ENCODE measurements around the gene XPC. TPM values are rescaled to one million over a fixed set of nuclear protein-coding genes. Genes with fewer than 3 reads are reported as not detected.

Gene XPC
- total RNA-seq, 1 experiment from 2014 or later: 17.7 TPM

DNA sequence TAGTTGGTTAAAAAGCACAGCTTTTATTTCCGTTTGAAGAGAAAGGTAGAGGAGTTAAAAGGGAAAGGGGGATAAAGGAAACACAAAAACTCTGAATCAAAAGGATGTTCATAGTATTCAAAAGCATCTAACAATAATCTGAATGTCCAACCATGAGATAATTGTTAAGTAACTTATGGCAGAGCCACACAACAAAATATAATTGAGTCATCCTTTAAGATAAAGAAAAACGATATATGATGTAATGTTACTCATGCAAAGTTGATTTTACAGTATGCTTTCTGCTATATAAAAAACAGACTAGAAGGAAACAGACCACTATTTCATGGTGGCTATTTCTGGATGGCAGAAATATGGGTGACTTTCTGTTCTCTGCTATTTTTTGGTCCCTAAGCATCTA lies 3.9 kb downstream of the XPC start:
- Histone ChIP-seq H3K36me3 (peaks cover 42% of the 10 kb centered on the region), H3K4me1 (replicated peaks) (peaks cover 28% of the 10 kb centered on the region), H3K9me3 (replicated peaks) (no peaks in the 10 kb centered on the region), H3K27ac (no peak overlapping the region), H3K4me3 (no peak overlapping the region), H3K27me3 (replicated peaks) (no peaks in the 10 kb centered on the region)
- DNase-seq (ENCODE audit: low read depth in 1 of 2, low spot score in 2 of 2): no peak

DNA sequence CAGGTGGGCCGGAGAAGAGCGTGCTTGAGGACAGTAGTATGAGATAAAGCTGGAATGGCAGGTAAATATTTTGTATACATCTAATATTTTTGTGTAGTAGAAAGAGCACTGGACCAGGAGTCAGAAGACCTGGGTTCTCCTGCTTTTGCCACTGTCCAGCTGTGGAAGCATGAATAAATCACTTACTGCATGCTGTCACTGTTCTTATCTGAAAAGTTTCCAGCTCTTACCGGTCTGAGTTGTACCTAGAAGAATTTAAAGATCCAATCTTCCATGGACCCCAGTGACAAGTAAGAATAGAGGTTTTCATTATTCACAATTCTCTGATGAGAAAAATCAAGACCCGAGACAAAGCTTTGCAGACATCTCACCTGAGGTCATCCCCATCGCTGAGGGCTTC lies 5.9 kb downstream of the XPC start:
- Histone ChIP-seq H3K36me3 (peaks cover 55% of the 10 kb centered on the region), H3K27ac (no peak overlapping the region), H3K4me1 (replicated peaks) (peaks cover 24% of the 10 kb centered on the region), H3K4me3 (no peak overlapping the region), H3K9me3 (replicated peaks) (no peaks in the 10 kb centered on the region), H3K27me3 (replicated peaks) (no peaks in the 10 kb centered on the region)
- DNase-seq (ENCODE audit: low read depth in 1 of 2, low spot score in 2 of 2): no peak

DNA sequence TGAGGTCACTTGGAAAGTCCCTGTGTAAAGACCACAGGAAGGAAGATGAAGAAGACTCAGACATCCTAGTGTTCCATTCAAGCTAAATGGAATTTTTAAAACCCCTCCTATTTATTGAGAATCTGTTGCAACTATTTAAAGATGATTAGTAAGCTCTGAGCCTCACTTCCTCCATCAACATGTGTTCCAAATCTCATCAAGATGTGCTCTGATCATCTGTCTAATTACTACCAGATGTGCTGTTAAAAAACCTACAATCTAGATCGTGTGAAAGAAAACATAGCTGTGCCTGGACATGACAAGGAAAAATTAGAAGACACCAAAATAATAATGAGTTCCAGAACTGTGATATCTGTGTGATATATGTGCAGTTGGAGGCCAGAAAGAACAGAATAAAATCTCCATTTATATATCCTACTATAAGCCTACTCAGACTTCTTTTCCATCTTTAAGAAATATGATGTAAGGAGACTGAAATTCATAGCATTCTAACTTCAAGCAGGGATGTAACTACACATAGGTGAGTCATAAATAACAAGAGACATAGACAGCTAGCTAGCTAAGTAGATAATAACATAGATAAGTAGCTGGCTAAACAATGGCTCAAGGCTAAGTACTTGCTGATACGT lies 7.8 kb downstream of the XPC start:
- Histone ChIP-seq H3K4me3 (no peak overlapping the region), H3K36me3 (peaks cover 65% of the 10 kb centered on the region), H3K4me1 (replicated peaks) (peaks cover 18% of the 10 kb centered on the region), H3K27ac (peak overlapping the region; percentile 60), H3K27me3 (replicated peaks) (no peaks in the 10 kb centered on the region), H3K9me3 (replicated peaks) (no peaks in the 10 kb centered on the region)
- no peak for DNase-seq (ENCODE audit: low read depth in 1 of 2, low spot score in 2 of 2)

DNA sequence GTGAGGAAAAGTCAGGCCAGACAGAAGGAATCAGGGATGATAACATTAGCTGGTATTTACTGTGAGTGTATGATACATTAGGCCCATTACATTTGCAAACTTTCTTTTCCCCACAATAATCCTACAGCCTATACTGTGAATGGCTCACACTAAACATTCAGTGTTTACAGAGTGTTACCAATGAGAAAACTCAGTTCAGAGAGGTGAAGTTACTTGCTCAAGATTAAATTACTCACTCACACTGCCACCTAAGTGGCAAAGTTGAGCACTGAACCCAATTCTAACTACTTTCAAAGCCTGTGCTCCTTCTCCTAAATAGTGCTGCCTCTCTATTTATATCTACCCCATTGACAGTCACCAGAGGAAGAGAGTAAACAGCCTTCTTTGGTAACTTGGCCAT lies 8.5 kb downstream of the XPC start:
- Histone ChIP-seq H3K4me1 (replicated peaks) (peaks cover 15% of the 10 kb centered on the region), H3K9me3 (replicated peaks) (no peaks in the 10 kb centered on the region), H3K27me3 (replicated peaks) (no peaks in the 10 kb centered on the region), H3K36me3 (peaks cover 73% of the 10 kb centered on the region), H3K27ac (peak overlapping the region; percentile 60; the same call in 1 of the 2 replicates), H3K4me3 (no peak overlapping the region)
- no peak for DNase-seq (ENCODE audit: low read depth in 1 of 2, low spot score in 2 of 2)

DNA sequence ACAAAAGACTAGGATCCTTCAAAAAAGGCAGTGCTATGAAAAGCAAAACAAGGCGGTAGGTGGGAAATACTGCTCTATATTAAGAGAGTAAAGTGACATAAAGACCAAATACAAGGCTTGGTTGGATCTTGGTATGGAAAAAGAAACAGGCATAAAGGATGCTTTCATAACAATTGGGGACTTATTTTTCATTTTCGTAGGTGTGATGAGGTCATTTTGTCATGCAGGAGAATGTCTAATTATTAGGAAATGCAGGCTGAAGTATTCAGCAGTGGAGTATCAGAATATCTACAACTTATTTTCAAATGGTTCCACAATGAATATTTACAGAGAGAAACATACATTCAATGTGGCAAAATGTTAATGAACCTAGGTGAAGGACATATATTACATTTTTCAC lies 9.0 kb downstream of the XPC start:
- no peaks in the 10 kb centered on the region for H3K27me3 ChIP-seq (replicated peaks)
- H3K9me3 ChIP-seq (replicated peaks): no peaks in the 10 kb centered on the region
- H3K27ac ChIP-seq: no peak overlapping the region
- DNase-seq (ENCODE audit: low read depth in 1 of 2, low spot score in 2 of 2): no peak
- H3K4me1 ChIP-seq (replicated peaks): peaks cover 15% of the 10 kb centered on the region
- H3K36me3 ChIP-seq: peaks cover 78% of the 10 kb centered on the region
- H3K4me3 ChIP-seq: no peak overlapping the region

DNA sequence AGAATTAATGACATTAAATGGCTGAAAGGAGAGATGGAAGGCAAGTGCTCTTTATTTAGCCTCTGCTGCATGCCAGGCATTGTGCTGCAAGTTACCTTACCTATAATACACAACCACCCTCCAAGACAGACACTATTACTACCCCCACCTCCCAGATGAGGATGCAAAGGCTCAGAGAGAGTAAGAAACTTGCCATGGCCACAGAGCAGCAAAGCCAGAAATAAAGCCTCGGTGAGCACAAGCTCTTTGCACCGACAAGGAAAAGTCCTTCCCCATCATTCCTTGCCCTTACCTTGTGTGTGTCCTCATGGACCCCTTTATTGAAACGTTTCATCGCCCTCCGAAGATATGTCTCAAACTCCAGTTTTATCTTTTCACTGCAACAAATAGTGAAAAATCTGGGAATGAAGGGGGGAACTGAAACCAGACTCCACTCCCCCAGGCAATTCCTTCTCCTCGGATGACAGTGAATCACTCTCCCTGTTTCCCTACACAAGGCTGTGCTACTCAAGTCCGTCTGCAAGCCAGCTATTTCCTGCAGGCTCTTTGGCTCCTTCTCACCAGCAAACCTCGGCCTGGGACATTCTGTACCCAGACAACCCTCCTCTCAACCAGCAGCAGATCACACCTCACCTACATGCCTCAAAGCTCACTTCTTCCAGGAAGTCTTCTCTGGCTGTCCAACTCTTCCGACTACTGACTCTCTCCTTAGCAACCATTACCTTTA lies 11.4 kb downstream of the XPC start:
- no peaks in the 10 kb centered on the region for H3K27me3 ChIP-seq (replicated peaks)
- H3K4me1 ChIP-seq (replicated peaks): peaks cover 15% of the 10 kb centered on the region
- H3K36me3 ChIP-seq: peaks cover 93% of the 10 kb centered on the region
- DNase-seq (ENCODE audit: low read depth in 1 of 2, low spot score in 2 of 2): no peak
- H3K4me3 ChIP-seq: no peak overlapping the region
- H3K27ac ChIP-seq: no peak overlapping the region
- H3K9me3 ChIP-seq (replicated peaks): peaks cover 2% of the 10 kb centered on the region; the same call in 1 of the 2 replicates

DNA sequence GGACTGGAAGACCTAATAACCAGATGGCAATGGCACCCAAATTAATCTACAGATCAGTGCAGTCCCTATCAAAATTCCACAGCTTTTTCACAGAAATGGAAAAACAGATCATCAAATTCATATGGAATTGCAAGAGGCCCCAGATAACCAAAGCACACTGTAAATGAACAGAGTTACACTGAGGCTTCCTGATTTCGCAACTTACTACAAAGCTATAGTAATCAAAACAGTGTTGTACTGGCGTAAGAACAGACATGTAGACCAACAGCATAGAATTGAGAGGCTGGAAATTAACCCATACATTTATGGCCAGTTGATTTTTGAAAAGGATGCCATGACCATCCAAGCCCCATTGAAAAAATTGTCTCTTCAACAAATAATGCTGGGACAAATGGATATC lies 16.2 kb downstream of the XPC start:
- H3K27me3 ChIP-seq (replicated peaks): no peaks in the 10 kb centered on the region
- DNase-seq (ENCODE audit: low read depth in 1 of 2, low spot score in 2 of 2): no peak
- H3K36me3 ChIP-seq: peaks cover 95% of the 10 kb centered on the region

DNA sequence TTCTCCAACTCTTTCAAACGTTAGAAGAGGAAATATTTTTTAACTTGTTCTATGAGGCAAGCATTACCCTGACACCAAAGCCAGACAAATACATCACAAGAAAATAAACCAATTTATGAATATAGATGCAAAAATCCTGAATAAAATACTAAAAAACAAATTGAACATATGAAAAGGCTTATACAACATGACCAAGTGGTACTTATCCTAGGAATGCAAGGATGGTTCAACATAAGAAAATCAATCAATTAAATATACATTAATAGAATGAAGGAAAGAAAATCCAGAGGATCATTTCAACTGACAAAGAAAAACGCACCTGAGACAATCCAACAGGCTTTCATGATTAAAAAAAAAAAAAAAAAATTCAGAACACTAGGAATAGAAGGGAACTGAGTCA lies 17.1 kb downstream of the XPC start:
- Histone ChIP-seq H3K4me1 (replicated peaks) (no peaks in the 10 kb centered on the region), H3K27me3 (replicated peaks) (no peaks in the 10 kb centered on the region), H3K9me3 (replicated peaks) (peaks cover 7% of the 10 kb centered on the region), H3K4me3 (no peak overlapping the region), H3K27ac (no peak overlapping the region), H3K36me3 (peaks cover 97% of the 10 kb centered on the region)
- DNase-seq (ENCODE audit: low read depth in 1 of 2, low spot score in 2 of 2): no peak

More for the DNA sequence above, 16.2 kb downstream of the XPC start:
- Histone ChIP-seq H3K27ac (no peak overlapping the region), H3K9me3 (replicated peaks) (peaks cover 7% of the 10 kb centered on the region), H3K4me3 (no peak overlapping the region), H3K4me1 (replicated peaks) (no peaks in the 10 kb centered on the region)

DNA sequence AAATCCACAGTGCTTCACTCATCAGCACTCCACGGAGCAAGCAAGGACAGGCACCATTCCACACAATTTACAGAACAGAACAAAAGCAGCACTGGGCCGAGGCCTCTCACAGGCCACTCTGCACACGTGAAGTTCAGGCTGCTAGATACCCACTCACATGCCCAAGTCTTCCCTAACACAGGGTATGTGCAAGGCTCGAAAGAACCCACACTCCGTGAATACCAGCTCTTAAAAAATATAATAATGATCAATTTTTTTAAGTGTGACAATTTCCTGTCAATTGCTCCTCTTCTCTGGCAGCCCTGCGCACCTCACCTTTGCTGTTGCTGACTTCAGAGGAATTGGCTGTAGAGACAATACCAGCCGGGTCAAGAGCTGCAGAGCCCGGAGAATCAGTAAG lies 19.0 kb downstream of the XPC start:
- Histone ChIP-seq H3K27ac (no peak overlapping the region), H3K9me3 (replicated peaks) (peaks cover 7% of the 10 kb centered on the region), H3K4me3 (no peak overlapping the region), H3K27me3 (replicated peaks) (no peaks in the 10 kb centered on the region), H3K4me1 (replicated peaks) (no peaks in the 10 kb centered on the region), H3K36me3 (peaks cover 88% of the 10 kb centered on the region)
- DNase-seq (ENCODE audit: low read depth in 1 of 2, low spot score in 2 of 2): no peak

DNA sequence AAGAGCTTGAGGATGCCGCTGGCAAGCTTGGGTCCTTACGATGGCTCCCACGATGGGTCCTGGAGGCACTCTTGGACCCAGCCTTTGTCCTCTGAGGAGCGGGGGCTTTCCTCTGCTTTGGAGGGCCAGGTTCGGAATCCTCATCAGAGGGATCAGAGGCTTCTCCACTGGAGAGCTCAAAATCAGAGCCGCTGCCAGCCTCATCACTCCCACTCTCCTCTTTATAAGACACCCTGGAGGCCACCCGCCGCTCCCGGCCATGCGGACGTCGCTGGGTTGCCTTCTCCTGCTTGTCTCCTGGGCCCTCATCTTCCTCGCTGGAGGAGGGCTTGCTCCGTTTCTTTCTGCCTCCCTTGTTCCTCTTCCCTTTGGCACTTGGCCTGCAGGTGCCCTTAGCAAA lies 20.0 kb downstream of the XPC start:
- H3K27me3 ChIP-seq (replicated peaks): no peaks in the 10 kb centered on the region
- peaks cover 86% of the 10 kb centered on the region for H3K36me3 ChIP-seq
- DNase-seq (ENCODE audit: low read depth in 1 of 2, low spot score in 2 of 2): no peak

DNA sequence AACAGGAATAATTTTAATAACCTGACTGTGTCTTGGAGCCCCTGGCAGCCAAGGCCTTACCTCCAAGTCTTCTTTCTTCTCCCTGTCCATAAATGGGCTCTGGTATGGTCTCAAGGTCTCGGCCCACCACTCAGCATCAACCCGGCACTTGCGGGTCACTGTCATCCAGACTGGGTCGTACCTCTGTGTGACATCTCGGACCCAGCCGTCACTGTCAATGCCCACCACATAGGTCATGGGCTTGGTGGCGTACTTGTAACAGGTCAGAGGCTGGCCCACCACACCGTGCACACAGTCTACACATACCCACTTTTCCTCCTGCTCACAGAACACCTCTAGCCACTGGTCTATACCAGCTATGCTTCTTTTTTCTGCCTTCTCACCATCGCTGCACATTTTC lies 20.4 kb downstream of the XPC start:
- no peak for DNase-seq (ENCODE audit: low read depth in 1 of 2, low spot score in 2 of 2)
- Histone ChIP-seq H3K9me3 (replicated peaks) (peaks cover 7% of the 10 kb centered on the region), H3K36me3 (peaks cover 86% of the 10 kb centered on the region), H3K4me1 (replicated peaks) (no peaks in the 10 kb centered on the region), H3K27me3 (replicated peaks) (no peaks in the 10 kb centered on the region), H3K27ac (no peak overlapping the region), H3K4me3 (no peak overlapping the region)

More for the DNA sequence above, 20.0 kb downstream of the XPC start:
- H3K4me3 ChIP-seq: no peak overlapping the region
- peaks cover 7% of the 10 kb centered on the region for H3K9me3 ChIP-seq (replicated peaks)
- no peak overlapping the region for H3K27ac ChIP-seq
- H3K4me1 ChIP-seq (replicated peaks): no peaks in the 10 kb centered on the region

DNA sequence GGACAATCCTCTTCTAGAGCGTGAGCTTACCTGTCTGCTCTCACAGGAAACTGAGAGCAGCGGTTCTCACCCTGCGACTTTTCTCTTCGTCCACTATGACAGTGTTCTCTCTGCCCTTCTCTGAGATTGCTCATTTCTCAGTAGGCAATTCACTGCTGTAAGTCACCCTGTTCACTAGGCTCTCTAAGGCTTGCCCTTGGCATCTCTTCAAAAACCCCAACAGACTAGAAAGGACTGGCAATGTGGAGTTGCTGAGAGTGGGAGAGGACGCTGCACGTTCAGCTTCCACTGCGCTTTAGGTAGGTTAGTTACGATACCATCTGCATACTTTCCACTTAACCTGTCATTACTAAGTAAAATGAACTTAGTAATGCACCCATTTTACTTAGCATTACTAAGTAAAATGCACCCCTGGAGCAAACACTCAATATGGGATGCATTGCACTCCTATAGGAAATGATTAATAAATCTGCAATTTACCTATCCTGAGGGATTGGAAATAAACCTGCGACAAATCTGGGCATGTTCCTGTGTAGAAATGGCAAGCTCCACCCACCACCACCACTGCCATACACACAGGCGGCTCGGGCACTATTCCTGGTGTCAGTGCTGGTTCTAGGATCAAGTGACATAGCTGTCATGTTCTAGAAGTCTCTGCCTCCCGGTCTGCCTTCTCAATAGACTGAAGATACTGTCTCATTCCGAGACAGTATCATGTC lies 21.4 kb downstream of the XPC start:
- Histone ChIP-seq H3K27ac (no peak overlapping the region), H3K36me3 (peaks cover 83% of the 10 kb centered on the region), H3K4me1 (replicated peaks) (no peaks in the 10 kb centered on the region), H3K9me3 (replicated peaks) (peaks cover 5% of the 10 kb centered on the region), H3K4me3 (no peak overlapping the region), H3K27me3 (replicated peaks) (no peaks in the 10 kb centered on the region)
- no peak for DNase-seq (ENCODE audit: low read depth in 1 of 2, low spot score in 2 of 2)

DNA sequence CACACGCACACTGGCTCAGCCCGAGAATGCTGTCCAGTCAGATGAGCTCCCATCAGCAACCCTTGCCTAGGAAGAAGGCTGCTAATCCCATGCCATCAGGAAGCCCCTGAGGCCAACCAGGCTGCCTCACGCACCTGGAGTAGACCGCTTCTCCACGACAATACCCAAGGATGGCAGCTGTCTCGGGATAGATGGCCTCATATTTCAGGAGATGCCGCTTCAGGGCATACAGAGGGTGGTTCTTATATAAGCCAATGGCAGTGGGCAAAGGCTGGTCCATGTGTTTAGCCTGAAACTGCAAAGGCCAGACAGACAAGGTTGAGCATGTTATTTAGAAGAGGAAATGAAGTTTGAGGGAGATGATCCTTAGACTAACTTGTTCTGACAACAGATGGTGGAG lies 22.2 kb downstream of the XPC start:
- Histone ChIP-seq H3K4me1 (replicated peaks) (no peaks in the 10 kb centered on the region), H3K36me3 (peaks cover 83% of the 10 kb centered on the region), H3K4me3 (no peak overlapping the region), H3K27ac (no peak overlapping the region), H3K9me3 (replicated peaks) (no peaks in the 10 kb centered on the region), H3K27me3 (replicated peaks) (no peaks in the 10 kb centered on the region)
- DNase-seq (ENCODE audit: low read depth in 1 of 2, low spot score in 2 of 2): no peak

DNA sequence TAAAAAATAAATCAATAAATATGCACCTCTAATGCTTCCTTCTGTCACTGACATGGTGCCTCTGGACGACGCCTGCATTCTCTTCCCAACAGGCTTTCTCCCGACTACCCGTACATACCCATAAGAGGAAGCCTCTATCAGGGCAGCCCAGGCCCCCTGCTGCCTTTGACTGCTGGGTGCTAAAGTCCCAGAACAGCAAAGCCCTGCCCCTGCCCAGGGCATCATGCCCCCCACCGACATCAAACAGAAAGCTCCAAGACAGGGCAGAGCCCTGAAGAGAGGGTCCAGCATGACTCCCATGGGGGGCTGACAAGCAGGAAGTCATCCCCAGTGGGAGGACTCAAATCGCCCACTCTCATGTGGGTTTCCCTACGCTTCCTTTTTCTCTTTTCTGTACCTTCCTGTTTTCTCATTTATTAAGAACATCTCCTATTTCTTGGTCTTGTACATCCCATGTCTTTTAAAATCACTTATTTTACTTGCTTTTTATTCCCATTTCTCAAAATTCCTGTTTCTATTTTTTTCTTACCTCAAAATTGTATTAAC lies 23.4 kb downstream of the XPC start:
- Histone ChIP-seq H3K9me3 (replicated peaks) (no peaks in the 10 kb centered on the region), H3K4me1 (replicated peaks) (no peaks in the 10 kb centered on the region), H3K27ac (no peak overlapping the region), H3K36me3 (peaks cover 74% of the 10 kb centered on the region), H3K27me3 (replicated peaks) (no peaks in the 10 kb centered on the region), H3K4me3 (no peak overlapping the region)
- no peak for DNase-seq (ENCODE audit: low read depth in 1 of 2, low spot score in 2 of 2)

Data from SJSA1 (cell line).